ENCODE data around the gene TOM1L2.

GRCh38 chr17:17804007-17804406 lies 168.2 kb downstream of the TOM1L2 start:
- no peak for TF ChIP-seq CTCF (IDR thresholded peaks at IDR 0.05)
- no peak for TF ChIP-seq POLR2A (IDR thresholded peaks at IDR 0.05)
- TF ChIP-seq POLR2AphosphoS5 (IDR thresholded peaks at IDR 0.05; ENCODE audit: insufficient read depth in 1 of 2, low read depth in 1 of 2), result no peak
